Left ventricle myocardium inferior (tissue), 1 donor: ENCODE results near the gene SLC48A1. TPM values are rescaled to one million over a fixed set of nuclear protein-coding genes. Genes with fewer than 3 reads are reported as not detected.

ENCODE experiments used
- DNase-seq: peaks from one replicate; pipeline ENCODE4 v3.0.0-alpha.2; 2020
- H3K27ac ChIP-seq: fragments of 200-600 bp; replicated peaks from 2 replicates; pipeline ENCODE4 v1.8.0; 2021
- H3K27me3 ChIP-seq: fragments of 200-600 bp; 2 replicates; pipeline ENCODE4 v1.8.0; 2021; ENCODE audit warnings: low read depth
- H3K36me3 ChIP-seq: fragments of 200-600 bp; 2 replicates; pipeline ENCODE4 v1.8.0; 2021
- H3K4me1 ChIP-seq: fragments of 200-600 bp; 2 replicates; pipeline ENCODE4 v1.8.0; 2021
- H3K4me3 ChIP-seq: fragments of 200-600 bp; 2 replicates; pipeline ENCODE4 v1.8.0; 2021; ENCODE audit warnings: mild to moderate bottlenecking, moderate library complexity
- H3K9me3 ChIP-seq: fragments of 200-600 bp; replicated peaks from 2 replicates; pipeline ENCODE4 v1.8.0; 2021
- intact Hi-C: fragments of 100-400 bp; cut with micrococcal nuclease; formaldehyde crosslinking; loops from one replicate; pipeline ENCODE4 v1.11.0; 2022
- total RNA-seq: library from RNA; stranded (reverse); fragmentation: NEBNext Ultra II Directional; extraction: Animal tissue kit (Norgen Biotek cat#: 25700); gene quantifications from one replicate; pipeline ENCODE4 v1.2.1, GENCODE V29; 2021
- TF ChIP-seq, protein P1 (sequence below): fragments of 200-600 bp; IDR thresholded peaks from 2 replicates; pipeline ENCODE4 v1.8.0; 2021; ENCODE audit warnings: antibody characterized with exemption, mild to moderate bottlenecking, borderline replicate concordance
- donor health status: DM: no; HTN: yes; CAD: no; lungs with severe emphysema.

SLC48A1 gene
- total RNA-seq, 1 donor from 2014 or later: 25.3 TPM

DNA sequence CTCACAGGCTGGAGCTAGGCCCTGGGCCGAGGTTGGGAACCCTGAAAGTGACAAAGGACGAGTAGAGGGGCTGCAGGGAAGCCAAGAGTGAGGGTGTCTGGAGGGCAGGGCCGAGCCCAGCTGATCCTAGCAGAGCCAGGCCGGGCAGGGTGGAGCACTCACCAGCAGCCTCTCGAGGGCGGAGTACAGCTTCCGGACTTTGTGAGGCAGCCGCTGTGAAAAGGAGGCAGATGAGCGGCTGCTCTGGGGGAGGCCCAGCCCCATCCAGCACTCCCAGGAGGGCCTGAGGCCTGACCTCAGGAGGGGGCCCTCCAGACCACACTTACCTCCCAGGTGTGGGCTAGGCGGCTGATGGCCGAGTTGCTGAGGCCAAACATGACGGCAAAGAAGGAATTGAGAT, 33.1 kb upstream of the SLC48A1 start:
- peak overlapping the region; percentile 92 for H3K27ac ChIP-seq
- H3K36me3 ChIP-seq: no peaks in the 10 kb centered on the region
- H3K4me1 ChIP-seq: peaks cover 81% of the 10 kb centered on the region
- intact Hi-C loops: no loop called here
- DNase-seq: peak; percentile 62
- no peaks in the 10 kb centered on the region for H3K9me3 ChIP-seq
- TF ChIP-seq, protein P1, sequence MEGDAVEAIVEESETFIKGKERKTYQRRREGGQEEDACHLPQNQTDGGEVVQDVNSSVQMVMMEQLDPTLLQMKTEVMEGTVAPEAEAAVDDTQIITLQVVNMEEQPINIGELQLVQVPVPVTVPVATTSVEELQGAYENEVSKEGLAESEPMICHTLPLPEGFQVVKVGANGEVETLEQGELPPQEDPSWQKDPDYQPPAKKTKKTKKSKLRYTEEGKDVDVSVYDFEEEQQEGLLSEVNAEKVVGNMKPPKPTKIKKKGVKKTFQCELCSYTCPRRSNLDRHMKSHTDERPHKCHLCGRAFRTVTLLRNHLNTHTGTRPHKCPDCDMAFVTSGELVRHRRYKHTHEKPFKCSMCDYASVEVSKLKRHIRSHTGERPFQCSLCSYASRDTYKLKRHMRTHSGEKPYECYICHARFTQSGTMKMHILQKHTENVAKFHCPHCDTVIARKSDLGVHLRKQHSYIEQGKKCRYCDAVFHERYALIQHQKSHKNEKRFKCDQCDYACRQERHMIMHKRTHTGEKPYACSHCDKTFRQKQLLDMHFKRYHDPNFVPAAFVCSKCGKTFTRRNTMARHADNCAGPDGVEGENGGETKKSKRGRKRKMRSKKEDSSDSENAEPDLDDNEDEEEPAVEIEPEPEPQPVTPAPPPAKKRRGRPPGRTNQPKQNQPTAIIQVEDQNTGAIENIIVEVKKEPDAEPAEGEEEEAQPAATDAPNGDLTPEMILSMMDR: no peak
- H3K4me3 ChIP-seq: peak overlapping the region; percentile 13
- H3K27me3 ChIP-seq: no peaks in the 10 kb centered on the region

DNA sequence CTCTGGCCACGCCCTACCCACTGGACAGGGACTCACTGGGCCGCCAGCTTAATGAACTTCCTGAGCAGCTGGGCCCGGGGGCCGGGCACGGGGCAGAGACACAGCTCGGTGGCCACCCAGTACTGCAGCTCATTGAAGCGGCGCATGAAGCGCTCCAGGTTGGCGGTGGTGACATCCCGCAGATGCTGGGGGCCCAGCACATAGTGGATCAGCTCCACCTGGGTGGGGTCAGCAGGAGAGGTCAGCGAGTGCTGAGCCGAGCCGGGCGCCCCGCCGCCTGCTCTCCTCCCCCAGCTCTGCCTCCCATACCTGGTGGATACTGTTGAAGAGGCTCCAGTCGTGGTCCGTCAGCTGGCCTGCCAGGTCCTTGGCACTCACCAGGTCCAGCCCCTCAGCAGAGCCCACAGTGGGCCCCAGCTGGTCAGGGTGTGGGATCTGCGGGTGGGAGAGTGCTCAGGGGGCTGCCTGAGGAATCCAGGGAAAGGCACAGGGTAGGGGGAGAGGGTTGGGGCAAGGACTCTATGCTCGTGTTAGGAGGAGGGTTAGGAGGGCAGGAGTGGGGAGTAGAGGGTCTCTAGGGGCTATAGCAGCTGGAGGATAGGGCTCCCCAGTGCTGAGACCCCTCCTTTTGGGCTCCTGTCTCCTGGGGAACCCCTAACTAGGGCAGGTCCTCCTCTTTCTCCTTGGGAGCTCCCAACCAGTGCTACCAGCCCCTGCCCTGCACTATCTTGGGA, 32.3 kb upstream of the SLC48A1 start:
- Histone ChIP-seq H3K4me3 (peak overlapping the region; percentile 13), H3K4me1 (peaks cover 81% of the 10 kb centered on the region), H3K9me3 (no peaks in the 10 kb centered on the region), H3K36me3 (peaks cover 2% of the 10 kb centered on the region), H3K27ac (peak overlapping the region; percentile 92), H3K27me3 (no peaks in the 10 kb centered on the region)
- no peak for DNase-seq
- TF ChIP-seq, protein P1: no peak
- intact Hi-C loops: no loop called here

DNA sequence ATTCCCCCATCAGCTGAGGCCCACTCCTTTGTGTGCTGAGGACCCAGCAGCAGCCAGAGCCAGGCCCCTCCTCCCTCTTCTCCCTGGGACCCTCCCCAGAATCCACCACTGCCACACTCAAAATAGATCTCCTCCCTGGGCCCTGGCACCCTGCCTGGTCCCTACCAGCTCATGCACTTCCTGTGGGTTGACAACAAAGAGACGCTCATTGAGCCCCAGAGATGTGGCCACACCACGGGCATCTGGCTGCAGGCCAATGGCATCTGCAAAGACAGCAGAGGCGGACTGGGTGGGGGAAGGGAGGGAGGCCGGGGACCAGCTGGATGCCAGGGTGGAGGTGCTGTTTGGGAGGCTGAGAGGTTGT, 31.7 kb upstream of the SLC48A1 start:
- intact Hi-C loops: no loop called here

DNA sequence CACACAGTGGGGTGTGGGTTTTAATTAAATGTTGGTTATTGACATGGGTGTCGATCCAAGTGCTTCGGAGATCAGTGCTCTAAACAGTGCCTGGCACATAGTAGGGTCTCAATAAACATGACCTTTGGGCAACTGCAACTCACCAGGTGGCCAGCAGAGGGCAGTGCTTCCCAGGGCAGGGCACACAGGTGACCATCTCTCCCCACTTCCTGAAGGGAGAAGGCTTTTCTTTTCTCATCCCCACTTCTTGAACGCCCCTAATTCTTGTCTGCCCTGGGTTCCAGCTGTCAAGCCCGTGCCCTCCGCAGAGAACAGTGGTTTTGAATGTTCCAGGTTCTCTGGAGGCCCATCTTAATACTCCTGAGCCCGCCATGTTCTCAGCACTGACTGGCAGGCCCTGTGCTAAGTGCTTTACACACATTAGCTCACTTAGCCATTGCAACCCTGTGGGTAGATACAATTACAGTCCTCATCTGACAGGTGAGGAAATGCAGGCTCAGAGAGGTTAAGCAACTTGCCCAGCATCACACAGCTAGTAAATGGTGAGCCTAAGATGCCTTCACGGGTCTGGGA, 30.7 kb upstream of the SLC48A1 start:
- DNase-seq: peak; percentile 51
- no peak overlapping the region for H3K27ac ChIP-seq
- no peaks in the 10 kb centered on the region for H3K27me3 ChIP-seq
- H3K4me3 ChIP-seq: no peak overlapping the region
- peaks cover 69% of the 10 kb centered on the region for H3K4me1 ChIP-seq
- TF ChIP-seq, protein P1: peak; percentile 89
- H3K9me3 ChIP-seq: no peaks in the 10 kb centered on the region
- intact Hi-C loops: no loop called here
- peaks cover 13% of the 10 kb centered on the region for H3K36me3 ChIP-seq

More for the DNA sequence above, 31.7 kb upstream of the SLC48A1 start:
- H3K27ac ChIP-seq: peak overlapping the region; percentile 92
- DNase-seq: peak; percentile 88
- peaks cover 7% of the 10 kb centered on the region for H3K36me3 ChIP-seq
- no peaks in the 10 kb centered on the region for H3K9me3 ChIP-seq
- TF ChIP-seq, protein P1: no peak
- no peaks in the 10 kb centered on the region for H3K27me3 ChIP-seq
- no peak overlapping the region for H3K4me3 ChIP-seq
- H3K4me1 ChIP-seq: peaks cover 80% of the 10 kb centered on the region

DNA sequence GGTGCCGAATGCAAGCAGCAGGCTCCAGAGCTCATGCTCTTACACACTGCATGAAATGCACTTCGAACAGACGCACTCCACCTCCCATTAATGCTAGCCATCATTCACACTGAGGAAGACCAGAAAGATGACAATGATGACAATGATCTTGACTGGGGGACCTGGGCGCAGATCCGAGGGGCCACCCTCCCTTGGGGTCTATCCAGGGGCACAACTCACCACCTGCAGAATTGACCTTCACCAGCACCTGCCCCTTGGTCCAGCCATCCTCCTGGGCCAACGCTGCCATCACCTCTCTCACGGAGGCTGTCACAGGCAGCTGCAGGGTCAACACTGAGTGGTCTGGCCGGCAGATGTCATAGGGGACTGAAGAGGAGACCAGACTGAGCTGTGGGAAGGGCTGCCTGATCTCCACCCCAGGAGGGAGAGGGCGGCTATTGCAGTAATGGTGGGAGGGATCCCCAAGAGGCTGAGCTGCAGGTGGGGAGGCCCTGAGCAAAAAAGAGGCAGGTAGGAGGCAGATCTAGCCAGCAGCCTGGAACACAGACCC, 29.7 kb upstream of the SLC48A1 start:
- Histone ChIP-seq H3K9me3 (no peaks in the 10 kb centered on the region), H3K4me1 (peaks cover 59% of the 10 kb centered on the region), H3K27me3 (no peaks in the 10 kb centered on the region), H3K27ac (no peak overlapping the region), H3K4me3 (no peak overlapping the region), H3K36me3 (peaks cover 23% of the 10 kb centered on the region)
- no peak for DNase-seq
- TF ChIP-seq, protein P1: no peak
- intact Hi-C loops: no loop called here
